ENCODE data around the gene PRKCA.

Gene PRKCA

DNA sequence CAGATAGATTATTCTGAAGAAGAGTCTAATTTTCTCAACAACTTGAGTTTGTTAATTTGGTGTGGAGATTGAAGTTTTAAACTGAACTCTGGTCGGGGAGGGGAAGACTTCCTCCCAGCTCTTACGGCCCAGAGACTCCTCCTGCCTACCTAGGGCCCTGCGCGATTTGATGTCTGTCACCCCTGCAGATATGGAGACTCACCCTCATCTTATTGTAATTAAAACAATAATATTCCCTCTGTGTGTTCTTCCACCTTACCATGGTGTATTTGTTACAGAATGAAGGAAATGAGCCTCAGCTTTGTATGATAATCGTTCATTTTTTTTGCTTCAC, 348.1 kb downstream of the PRKCA start:
- Histone ChIP-seq H3K9me3 (no peaks in the 10 kb centered on the region), H3K4me1 (ENCODE audit: control insufficient read depth in 1 of 2, insufficient read depth in 1 of 2, low read depth in 1 of 2, low read length in 1 of 2) (no peaks in the 10 kb centered on the region), H3K36me3 (no peaks in the 10 kb centered on the region), H3K27me3 (no peaks in the 10 kb centered on the region), H3K27ac (no peak overlapping the region), H3K4me3 (ENCODE audit: low read depth in 1 of 2, low read length in 1 of 2) (no peak overlapping the region)
- TF ChIP-seq, protein P1, sequence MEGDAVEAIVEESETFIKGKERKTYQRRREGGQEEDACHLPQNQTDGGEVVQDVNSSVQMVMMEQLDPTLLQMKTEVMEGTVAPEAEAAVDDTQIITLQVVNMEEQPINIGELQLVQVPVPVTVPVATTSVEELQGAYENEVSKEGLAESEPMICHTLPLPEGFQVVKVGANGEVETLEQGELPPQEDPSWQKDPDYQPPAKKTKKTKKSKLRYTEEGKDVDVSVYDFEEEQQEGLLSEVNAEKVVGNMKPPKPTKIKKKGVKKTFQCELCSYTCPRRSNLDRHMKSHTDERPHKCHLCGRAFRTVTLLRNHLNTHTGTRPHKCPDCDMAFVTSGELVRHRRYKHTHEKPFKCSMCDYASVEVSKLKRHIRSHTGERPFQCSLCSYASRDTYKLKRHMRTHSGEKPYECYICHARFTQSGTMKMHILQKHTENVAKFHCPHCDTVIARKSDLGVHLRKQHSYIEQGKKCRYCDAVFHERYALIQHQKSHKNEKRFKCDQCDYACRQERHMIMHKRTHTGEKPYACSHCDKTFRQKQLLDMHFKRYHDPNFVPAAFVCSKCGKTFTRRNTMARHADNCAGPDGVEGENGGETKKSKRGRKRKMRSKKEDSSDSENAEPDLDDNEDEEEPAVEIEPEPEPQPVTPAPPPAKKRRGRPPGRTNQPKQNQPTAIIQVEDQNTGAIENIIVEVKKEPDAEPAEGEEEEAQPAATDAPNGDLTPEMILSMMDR (IDR thresholded peaks at IDR 0.05): no peak

DNA sequence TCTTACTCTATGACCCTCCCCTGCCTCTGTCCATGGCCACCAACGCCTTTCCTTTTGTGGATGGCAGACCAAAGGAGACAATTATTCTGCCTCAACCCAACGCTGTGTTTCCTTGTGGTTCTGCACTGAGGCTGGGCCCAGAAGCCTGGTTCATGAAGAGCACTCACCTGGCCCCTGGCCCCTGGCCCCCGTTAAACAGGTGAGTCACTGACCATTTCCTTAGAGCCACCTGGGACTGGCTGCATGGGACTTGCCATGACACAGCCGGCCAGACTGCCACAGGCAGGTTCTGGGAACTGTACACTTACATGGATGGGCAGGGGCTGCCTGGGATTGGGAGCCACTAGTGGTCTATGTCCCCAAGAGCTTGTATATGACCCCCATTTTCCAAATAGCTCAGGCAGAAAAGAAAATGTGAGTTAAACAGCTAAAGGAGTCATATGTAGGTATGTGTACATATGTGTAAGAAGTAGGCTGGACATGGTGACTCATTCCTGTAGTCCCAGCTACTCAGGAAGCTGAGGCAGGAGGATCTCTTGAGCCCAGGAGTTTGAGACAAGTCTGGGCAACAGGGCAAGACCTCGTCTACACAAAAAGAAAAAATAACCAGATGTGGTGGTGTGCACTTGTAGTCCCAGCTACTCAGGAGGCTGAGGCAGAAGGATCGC, 350.6 kb downstream of the PRKCA start:
- H3K27me3 ChIP-seq: no peaks in the 10 kb centered on the region
- H3K27ac ChIP-seq: no peak overlapping the region
- no peaks in the 10 kb centered on the region for H3K9me3 ChIP-seq
- TF ChIP-seq, protein P1 (IDR thresholded peaks at IDR 0.05): no peak
- no peaks in the 10 kb centered on the region for H3K36me3 ChIP-seq
- no peak overlapping the region for H3K4me3 ChIP-seq (ENCODE audit: low read depth in 1 of 2, low read length in 1 of 2)
- no peaks in the 10 kb centered on the region for H3K4me1 ChIP-seq (ENCODE audit: control insufficient read depth in 1 of 2, insufficient read depth in 1 of 2, low read depth in 1 of 2, low read length in 1 of 2)

DNA sequence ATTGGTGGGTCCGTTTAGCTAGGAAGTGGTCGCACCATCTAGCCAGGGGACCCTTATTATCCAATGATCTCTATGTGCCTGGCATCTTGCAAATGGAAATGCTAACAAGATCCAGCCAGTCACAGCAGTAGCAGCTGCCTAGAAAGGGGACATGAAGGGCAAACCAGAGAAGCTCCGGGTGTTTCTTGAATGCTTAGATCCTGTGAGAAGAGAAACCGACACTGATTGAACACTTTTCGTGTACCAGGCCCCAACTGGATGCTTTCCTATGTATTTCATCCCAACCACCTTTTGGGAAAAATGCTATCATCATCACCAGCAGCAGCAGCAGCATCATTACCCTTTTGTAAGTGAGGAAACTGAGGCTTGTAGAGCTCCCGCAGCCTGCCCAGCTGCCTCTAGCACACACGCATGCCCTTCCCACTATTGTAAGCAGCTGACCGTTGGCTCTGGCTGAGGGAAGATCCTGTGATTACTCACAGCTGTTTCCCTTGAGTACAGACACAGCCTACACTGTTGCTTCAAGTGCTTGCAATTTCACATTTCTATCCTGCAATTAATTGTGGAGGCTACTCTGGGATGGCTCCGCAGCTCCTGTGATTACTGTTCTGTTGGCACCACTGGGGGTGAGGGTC, 351.8 kb downstream of the PRKCA start:
- Histone ChIP-seq H3K36me3 (no peaks in the 10 kb centered on the region), H3K4me3 (ENCODE audit: low read depth in 1 of 2, low read length in 1 of 2) (no peak overlapping the region), H3K4me1 (ENCODE audit: control insufficient read depth in 1 of 2, insufficient read depth in 1 of 2, low read depth in 1 of 2, low read length in 1 of 2) (no peaks in the 10 kb centered on the region), H3K9me3 (no peaks in the 10 kb centered on the region), H3K27ac (no peak overlapping the region), H3K27me3 (no peaks in the 10 kb centered on the region)
- TF ChIP-seq, protein P1 (IDR thresholded peaks at IDR 0.05): no peak

DNA sequence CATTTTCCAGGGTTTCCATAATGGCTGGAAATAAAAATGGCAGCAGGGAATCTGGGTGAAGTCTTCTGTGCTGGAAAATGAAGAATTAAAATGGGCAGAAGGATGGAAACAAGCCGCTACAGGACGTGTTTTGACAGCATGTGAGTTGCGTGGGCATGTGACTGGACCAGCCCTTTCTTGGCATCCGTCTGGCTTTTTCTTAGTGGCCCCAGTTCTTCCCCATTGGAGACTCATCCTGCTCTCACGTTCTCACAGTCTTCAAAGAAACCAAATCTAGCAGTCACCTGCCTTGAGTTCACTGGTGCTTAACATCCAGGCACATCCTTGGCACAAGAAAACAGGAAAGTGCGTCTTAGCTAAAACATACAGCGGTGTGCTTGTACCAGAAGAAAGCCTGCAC, 352.4 kb downstream of the PRKCA start:
- H3K4me3 ChIP-seq (ENCODE audit: low read depth in 1 of 2, low read length in 1 of 2): no peak overlapping the region
- H3K9me3 ChIP-seq: no peaks in the 10 kb centered on the region
- no peaks in the 10 kb centered on the region for H3K27me3 ChIP-seq
- H3K4me1 ChIP-seq (ENCODE audit: control insufficient read depth in 1 of 2, insufficient read depth in 1 of 2, low read depth in 1 of 2, low read length in 1 of 2): no peaks in the 10 kb centered on the region
- TF ChIP-seq, protein P1 (IDR thresholded peaks at IDR 0.05): no peak
- H3K27ac ChIP-seq: no peak overlapping the region
- no peaks in the 10 kb centered on the region for H3K36me3 ChIP-seq

DNA sequence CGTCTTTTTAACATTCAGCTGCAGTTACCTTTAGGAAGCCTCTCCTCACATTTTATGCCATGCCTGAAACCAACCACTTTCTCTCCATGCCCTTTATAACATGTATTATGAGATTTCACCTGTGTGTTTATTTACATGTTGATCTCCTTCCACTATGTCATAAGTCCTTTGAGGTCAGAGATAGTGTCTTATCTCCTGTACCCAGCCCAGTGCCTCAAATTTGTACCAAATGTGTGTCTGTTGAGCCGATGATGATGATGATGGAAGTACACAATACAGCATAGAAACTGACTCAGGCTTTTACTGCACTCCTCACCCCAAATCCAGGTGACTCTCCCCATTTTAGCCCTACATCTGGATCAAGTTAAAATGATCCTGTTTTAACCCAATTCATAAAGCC, 353.0 kb downstream of the PRKCA start:
- Histone ChIP-seq H3K27ac (no peak overlapping the region), H3K36me3 (no peaks in the 10 kb centered on the region), H3K27me3 (no peaks in the 10 kb centered on the region), H3K4me3 (ENCODE audit: low read depth in 1 of 2, low read length in 1 of 2) (no peak overlapping the region), H3K9me3 (no peaks in the 10 kb centered on the region), H3K4me1 (ENCODE audit: control insufficient read depth in 1 of 2, insufficient read depth in 1 of 2, low read depth in 1 of 2, low read length in 1 of 2) (no peaks in the 10 kb centered on the region)
- TF ChIP-seq, protein P1 (IDR thresholded peaks at IDR 0.05): no peak

All from neutrophil (primary cell).